ENCODE results near the gene KIF3A.

- TF ChIP-seq POLR2AphosphoS5 (IDR thresholded peaks at IDR 0.05; ENCODE audit: borderline replicate concordance, low read depth, low read length) (no peak), FOXP2 (optimal IDR thresholded peaks at IDR 0.05; ENCODE audit: control extremely low read depth, extremely low read length, insufficient read depth) (no peak)
Observed at GRCh38 chr5:132758451-132758850, 21.1 kb upstream of the KIF3A start.
